ENCODE results near the gene IRF3.

GRCh38 chr19:49639401-49640112, 26.1 kb downstream of the IRF3 start:
- no peak for TF ChIP-seq CTCF (IDR thresholded peaks at IDR 0.05)
- TF ChIP-seq POLR2A (IDR thresholded peaks at IDR 0.05) = peak in 1 of 2 donors; percentile 57
- no peak for TF ChIP-seq POLR2AphosphoS5 (IDR thresholded peaks at IDR 0.05)
- TF ChIP-seq EP300 (IDR thresholded peaks at IDR 0.05) = no peak

Measured in sigmoid colon (tissue), 4 donors.